Measurements from ENCODE around the gene UGT3A2. TPM values are rescaled to one million over a fixed set of nuclear protein-coding genes. Genes with fewer than 3 reads are reported as not detected.

UGT3A2 gene
- total and polyA plus RNA-seq, 2 of the 8 experiments (the other 6 are each of a cell fraction or from before 2014, with no cell fraction given): 19.4 to 28.8 TPM

DNA sequence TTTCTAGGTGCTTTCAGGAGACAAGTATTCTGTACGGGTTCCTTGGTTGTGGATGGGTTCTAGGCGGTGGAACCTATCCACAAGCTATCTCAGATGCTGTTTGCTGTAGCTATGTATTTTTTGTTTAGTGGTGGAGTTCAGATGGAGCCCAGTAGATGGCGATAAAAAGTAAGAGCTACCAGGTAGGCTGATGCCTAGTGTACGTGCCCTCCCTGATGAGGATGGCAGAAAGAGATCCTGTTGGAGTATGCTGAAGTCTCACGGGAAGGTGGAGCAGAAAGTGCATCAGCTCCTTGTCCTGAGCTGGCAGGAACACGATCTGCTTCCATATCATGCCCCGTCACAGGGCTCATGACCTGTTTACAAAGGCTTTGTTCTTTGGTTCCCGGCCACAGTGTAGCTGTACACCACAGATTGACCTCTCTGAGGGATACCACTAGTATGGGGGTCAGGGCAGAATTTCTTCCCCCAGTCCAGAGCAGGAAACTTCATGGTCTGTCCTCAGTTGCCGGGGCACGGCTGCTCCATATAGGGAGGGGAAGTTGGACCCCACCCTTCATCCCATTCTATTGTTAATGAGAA is 12.6 kb upstream of the UGT3A2 start:
- Histone ChIP-seq H3K23ac (ENCODE audit: insufficient read length) (no peak overlapping the region), H2AFZ (ENCODE audit: low read length) (peak overlapping the region; percentile 94), H3K79me2 (ENCODE audit: control insufficient read depth in 1 of 2, insufficient read depth in 2 of 2, low read length in 2 of 2) (no peaks in the 10 kb centered on the region), H3K27ac (ENCODE audit: low read depth, low read length) (peak overlapping the region; percentile 33; the same call in 1 of the 2 replicates), H3K4me2 (ENCODE audit: insufficient read depth in 1 of 2, low read depth in 2 of 2, low read length in 2 of 2) (peak overlapping the region; percentile 26 to 62), H3K36me3 (ENCODE audit: control insufficient read depth in 2 of 4, insufficient read depth in 4 of 4, low read length in 3 of 4) (no peaks in the 10 kb centered on the region), H3K14ac (ENCODE audit: insufficient read length) (no peak overlapping the region), H2AK5ac (ENCODE audit: low read depth, low read length) (no peak overlapping the region), H4K5ac (ENCODE audit: insufficient read length, low read depth, low read length) (peak overlapping the region; percentile 8), H3K4me3 (ENCODE audit: extremely low read depth in 1 of 4, insufficient read depth in 2 of 4, low read depth in 3 of 4, low read length in 4 of 4) (peak overlapping the region in 1 of 4 experiments; percentile 31; a peak in 2 of 8 replicates), H3K4ac (replicated peaks; ENCODE audit: insufficient read length, low read depth, low read length) (peak overlapping the region; percentile 19), H4K8ac (ENCODE audit: extremely low read depth, insufficient read depth, low read length) (peak overlapping the region; percentile 85; the same call in 1 of the 2 replicates), H4K91ac (replicated peaks; ENCODE audit: insufficient read length, low read length) (peak overlapping the region; percentile 62), H4K20me1 (replicated peaks in 1 of 2; ENCODE audit: control insufficient read depth in 1 of 2, insufficient read depth in 2 of 2, low read length in 2 of 2) (no peaks in the 10 kb centered on the region), H3K4me1 (replicated peaks in 1 of 4; ENCODE audit: control insufficient read depth in 3 of 4, insufficient read depth in 4 of 4, low read length in 3 of 4) (peaks cover 0 to 12% (median 2%) of the 10 kb centered on the region in 4 experiments; a peak in 5 of 7 replicates), H2BK20ac (ENCODE audit: low read length) (no peak overlapping the region), H3K9me3 (ENCODE audit: insufficient read depth in 2 of 2, low read depth in 1 of 2, low read length in 1 of 2) (no peaks in the 10 kb centered on the region), H3K18ac (ENCODE audit: extremely low read depth, low read length) (peak overlapping the region; percentile 88; the same call in 1 of the 2 replicates), H3K23me2 (ENCODE audit: low read depth, low read length) (no peaks in the 10 kb centered on the region), H2BK5ac (ENCODE audit: low read depth, low read length) (0 out of 2 replicates have a peak overlapping the region, but pooled peaks have one; percentile 66), H3K9ac (replicated peaks in 1 of 4; ENCODE audit: extremely low read depth in 1 of 4, low read depth in 3 of 4, low read length in 3 of 4) (0 out of 7 replicates have a peak overlapping the region, but pooled peaks of 2 of the 4 experiments have one; percentile 25 to 32), H2BK120ac (replicated peaks; ENCODE audit: low read depth, low read length) (no peak overlapping the region), H3K27me3 (replicated peaks in 1 of 4; ENCODE audit: control insufficient read depth in 3 of 4, extremely low read depth in 1 of 4, insufficient read depth in 3 of 4, low read length in 3 of 4) (no peaks in the 10 kb centered on the region), H2BK15ac (ENCODE audit: low read length) (no peak overlapping the region), H3K79me1 (ENCODE audit: low read depth, low read length) (no peaks in the 10 kb centered on the region), H3K56ac (replicated peaks; ENCODE audit: insufficient read length, low read depth, low read length) (no peak overlapping the region), H2BK12ac (ENCODE audit: low read depth, low read length) (no peak overlapping the region; the same call in 1 of the 2 replicates)
- FAIRE-seq (peak; percentile 96), DNase-seq (ENCODE audit: low read depth in 1 of 2, low spot score in 2 of 2) (peak; percentile 47 to 62)
- ChIA-PET CTCF (ENCODE audit: partially characterized antibody) (interaction anchor here (0.5 to 4.2 kb wide), 36 partner anchors 8 to 1930 kb away, joined by 3 to 55 read pairs (median 4); partner anchors contain the start of genes LMBRD2, NADK2 and SKP2), POLR2A (ENCODE audit: partially characterized antibody) (interaction anchor here (0.6 to 2.6 kb wide), 5 partner anchors 8 to 290 kb away, joined by 3 to 13 read pairs (median 4); partner anchors contain the start of genes LMBRD2, SKP2 and UGT3A2)
- 30% methylated on average over 10 of the region's 10 CpGs; no CpG with 5 or more reads in 1 of the 2 experiments for WGBS, 2 experiments (ENCODE audit: extremely low coverage in 1 of 2, insufficient coverage in 1 of 2, insufficient read length in 1 of 2, insufficient replicate concordance in 2 of 2, low coverage in 1 of 2, low lambda C conversion rate in 2 of 2, missing lambda C conversion rate in 1 of 2)
- no peak for TF ChIP-seq CTBP2 (IDR thresholded peaks at IDR 0.05; ENCODE audit: borderline replicate concordance, insufficient read depth, insufficient read length, low read length)
- no peak for TF ChIP-seq HDAC2 (IDR thresholded peaks at IDR 0.05; ENCODE audit: borderline replicate concordance in 1 of 2, low read depth in 2 of 2, low read length in 2 of 2)
- no peak for TF ChIP-seq POU5F1 (IDR thresholded peaks at IDR 0.05; ENCODE audit: low read depth, low read length)
- TF ChIP-seq YY1 (IDR thresholded peaks at IDR 0.05; ENCODE audit: low read depth, low read length): peak; percentile 71; the same call in 1 of the 2 replicates
- TF ChIP-seq POLR2AphosphoS5 (IDR thresholded peaks at IDR 0.05; ENCODE audit: low read depth, low read length): 0 out of 2 replicates have a peak, but pooled peaks have one; percentile 50
- peak; percentile 36; the same call in 1 of the 2 replicates for TF ChIP-seq TBP (IDR thresholded peaks at IDR 0.05; ENCODE audit: low read depth, low read length)
- peak in 1 of 2 experiments; percentile 61; a peak in 2 of 3 replicates for TF ChIP-seq POLR2A (IDR thresholded peaks at IDR 0.05; ENCODE audit: control extremely low read depth in 1 of 2, low read depth in 2 of 2, low read length in 2 of 2)
- TF ChIP-seq CEBPB (IDR thresholded peaks at IDR 0.05; ENCODE audit: low read depth, low read length): no peak
- TF ChIP-seq KDM1A (IDR thresholded peaks at IDR 0.05; ENCODE audit: borderline replicate concordance, low read length): peak; percentile 26; the same call in 1 of the 2 replicates
- peak; percentile 51; the same call in 1 of the 2 replicates for TF ChIP-seq TAF1 (IDR thresholded peaks at IDR 0.05; ENCODE audit: low read depth, low read length)
- 0 out of 2 replicates have a peak, but pooled peaks have one; percentile 4 for TF ChIP-seq TEAD4 (IDR thresholded peaks at IDR 0.05; ENCODE audit: low read depth, low read length)
- peak; percentile 79 to 82 for TF ChIP-seq RAD21 (IDR thresholded peaks at IDR 0.05 in 1 of 2, conservative IDR thresholded peaks at IDR 0.05 in 1 of 2; ENCODE audit: low read depth in 2 of 2, low read length in 2 of 2)

All from H1 (cell line).